ENCODE results near the gene TRIO. TPM values are rescaled to one million over a fixed set of nuclear protein-coding genes. Genes with fewer than 3 reads are reported as not detected.

Gene TRIO
- total RNA-seq, 1 experiment from 2014 or later: 106 TPM

GRCh38 chr5:14306329-14306815 is 163.2 kb downstream of the TRIO start:
- no peak for DNase-seq (ENCODE audit: extremely low read depth, low read depth)

- no peak for DNase-seq (ENCODE audit: extremely low read depth, low read depth)
These were observed 165.4 kb downstream of the TRIO start for GRCh38 chr5:14308384-14309154.

GRCh38 chr5:14309199-14309598 is 166.1 kb downstream of the TRIO start:
- no peak for DNase-seq (ENCODE audit: extremely low read depth, low read depth)

- no peak for DNase-seq (ENCODE audit: extremely low read depth, low read depth)
These were observed 166.9 kb downstream of the TRIO start for GRCh38 chr5:14309878-14310531.

GRCh38 chr5:14310901-14311300 is 167.8 kb downstream of the TRIO start:
- no peak for DNase-seq (ENCODE audit: extremely low read depth, low read depth)

- no peak for DNase-seq (ENCODE audit: extremely low read depth, low read depth)
These were observed 171.0 kb downstream of the TRIO start for GRCh38 chr5:14313986-14314690.

GRCh38 chr5:14316471-14316870 is 173.3 kb downstream of the TRIO start:
- no peak for DNase-seq (ENCODE audit: extremely low read depth, low read depth)

GRCh38 chr5:14319102-14319501 is 176.0 kb downstream of the TRIO start:
- no peak for DNase-seq (ENCODE audit: extremely low read depth, low read depth)

GRCh38 chr5:14321936-14322335 is 178.8 kb downstream of the TRIO start:
- no peak for DNase-seq (ENCODE audit: extremely low read depth, low read depth)

- DNase-seq (ENCODE audit: extremely low read depth, low read depth): no peak
These were observed 179.5 kb downstream of the TRIO start for GRCh38 chr5:14322437-14323187.

GRCh38 chr5:14323466-14323865 is 180.3 kb downstream of the TRIO start:
- no peak for DNase-seq (ENCODE audit: extremely low read depth, low read depth)

- DNase-seq (ENCODE audit: extremely low read depth, low read depth): no peak
These were observed 182.2 kb downstream of the TRIO start for GRCh38 chr5:14325369-14325768.

GRCh38 chr5:14326035-14326903 is 183.1 kb downstream of the TRIO start:
- DNase-seq (ENCODE audit: extremely low read depth, low read depth): no peak

GRCh38 chr5:14327624-14328023 is 184.5 kb downstream of the TRIO start:
- DNase-seq (ENCODE audit: extremely low read depth, low read depth): no peak

- no peak for DNase-seq (ENCODE audit: extremely low read depth, low read depth)
These were observed 185.0 kb downstream of the TRIO start for GRCh38 chr5:14328144-14328543.

GRCh38 chr5:14330291-14330690 is 187.1 kb downstream of the TRIO start:
- no peak for DNase-seq (ENCODE audit: extremely low read depth, low read depth)

- no peak for DNase-seq (ENCODE audit: extremely low read depth, low read depth)
These were observed 187.7 kb downstream of the TRIO start for GRCh38 chr5:14330729-14331385.

GRCh38 chr5:14331386-14331781 is 188.2 kb downstream of the TRIO start:
- DNase-seq (ENCODE audit: extremely low read depth, low read depth): no peak

- no peak for DNase-seq (ENCODE audit: extremely low read depth, low read depth)
These were observed 189.0 kb downstream of the TRIO start for GRCh38 chr5:14332038-14332631.

All from NCI-H460 (cell line).